HUES48 (cell line): ENCODE results near the gene SORD.
"Not testable (repeated sequence)": the region's sequence is repeated elsewhere in the genome, so short reads cannot be mapped to it uniquely, and the experiment has no call there.

ENCODE experiments used
- H3K27ac ChIP-seq: one replicate; pipeline ENCODE4 v1.7.0; 2013; ENCODE audit warnings: low read depth, low read length, inconsistent platforms
- H3K27me3 ChIP-seq: 2 replicates; pipeline ENCODE4 v1.6.1; 2013; ENCODE audit warnings: mild to moderate bottlenecking, low read length; ENCODE audit not compliant: control insufficient read depth, insufficient read depth
- H3K36me3 ChIP-seq: 2 replicates; pipeline ENCODE4 v1.6.1; 2013; ENCODE audit warnings: low read length; ENCODE audit not compliant: control insufficient read depth, insufficient read depth
- H3K4me1 ChIP-seq: 2 replicates; pipeline ENCODE4 v1.6.1; 2013; ENCODE audit warnings: mild to moderate bottlenecking, low read length; ENCODE audit not compliant: control insufficient read depth, insufficient read depth
- H3K4me3 ChIP-seq: 2 replicates; pipeline ENCODE4 v1.5.1; 2013; ENCODE audit warnings: mild to moderate bottlenecking, low read depth, low read length
- H3K9ac ChIP-seq: 2 replicates; pipeline ENCODE4 v1.6.1; 2013; ENCODE audit warnings: mild to moderate bottlenecking, low read depth, low read length, moderate library complexity
- H3K9me3 ChIP-seq: 2 replicates; pipeline ENCODE4 v1.6.1; 2013; ENCODE audit warnings: low read length; ENCODE audit not compliant: control insufficient read depth, insufficient read depth

The SORD gene

GRCh38 chr15:45102226-45102625 is 79.2 kb downstream of the SORD start:
- H3K9ac ChIP-seq = no peak overlapping the region
- H3K36me3 ChIP-seq = no peaks in the 10 kb centered on the region
- H3K27me3 ChIP-seq = peaks cover 29% of the 10 kb centered on the region
- no peak overlapping the region for H3K27ac ChIP-seq
- no peak overlapping the region for H3K4me3 ChIP-seq
- no peaks in the 10 kb centered on the region for H3K9me3 ChIP-seq
- peaks cover 21% of the 10 kb centered on the region for H3K4me1 ChIP-seq

- not testable (repeated sequence) for H3K9me3 ChIP-seq, H3K9ac ChIP-seq, H3K36me3 ChIP-seq, H3K4me3 ChIP-seq, H3K27ac ChIP-seq
- Histone ChIP-seq H3K4me1 (peaks cover 21% of the 10 kb centered on the region), H3K27me3 (peaks cover 40% of the 10 kb centered on the region)
Observed at GRCh38 chr15:45104170-45104569, 81.2 kb downstream of the SORD start.

GRCh38 chr15:45105586-45105985 is 82.6 kb downstream of the SORD start:
- Histone ChIP-seq H3K27me3 (peaks cover 54% of the 10 kb centered on the region), H3K4me3 (no peak overlapping the region), H3K4me1 (peaks cover 13% of the 10 kb centered on the region), H3K36me3 (no peaks in the 10 kb centered on the region), H3K27ac (no peak overlapping the region), H3K9ac (no peak overlapping the region), H3K9me3 (no peaks in the 10 kb centered on the region)

- no peak overlapping the region for H3K27ac ChIP-seq
- peaks cover 56% of the 10 kb centered on the region for H3K27me3 ChIP-seq
- no peaks in the 10 kb centered on the region for H3K36me3 ChIP-seq
- peaks cover 7% of the 10 kb centered on the region for H3K4me1 ChIP-seq
- no peaks in the 10 kb centered on the region for H3K9me3 ChIP-seq
- H3K9ac ChIP-seq = no peak overlapping the region
- H3K4me3 ChIP-seq = no peak overlapping the region
Observed at GRCh38 chr15:45106002-45106790, 83.2 kb downstream of the SORD start.

- Histone ChIP-seq H3K9ac (no peak overlapping the region), H3K36me3 (no peaks in the 10 kb centered on the region), H3K4me3 (no peak overlapping the region), H3K27me3 (peaks cover 70% of the 10 kb centered on the region), H3K9me3 (no peaks in the 10 kb centered on the region), H3K27ac (no peak overlapping the region), H3K4me1 (peaks cover 9% of the 10 kb centered on the region)
Observed at GRCh38 chr15:45107941-45108630, 85.1 kb downstream of the SORD start.

GRCh38 chr15:45110256-45110820 is 87.3 kb downstream of the SORD start:
- Histone ChIP-seq H3K4me1 (peaks cover 24% of the 10 kb centered on the region), H3K9ac (no peak overlapping the region), H3K9me3 (no peaks in the 10 kb centered on the region), H3K36me3 (no peaks in the 10 kb centered on the region), H3K4me3 (no peak overlapping the region), H3K27ac (no peak overlapping the region), H3K27me3 (peaks cover 88% of the 10 kb centered on the region)

GRCh38 chr15:45111390-45112142 is 88.6 kb downstream of the SORD start:
- peaks cover 25% of the 10 kb centered on the region for H3K4me1 ChIP-seq
- H3K9ac ChIP-seq = no peak overlapping the region
- peaks cover 88% of the 10 kb centered on the region for H3K27me3 ChIP-seq
- H3K4me3 ChIP-seq = no peak overlapping the region; the same call in 1 of the 2 replicates
- no peak overlapping the region for H3K27ac ChIP-seq
- no peaks in the 10 kb centered on the region for H3K36me3 ChIP-seq
- no peaks in the 10 kb centered on the region for H3K9me3 ChIP-seq

- H3K27me3 ChIP-seq = peaks cover 89% of the 10 kb centered on the region
- no peaks in the 10 kb centered on the region for H3K9me3 ChIP-seq
- peak overlapping the region; percentile 37; the same call in 1 of the 2 replicates for H3K4me3 ChIP-seq
- no peak overlapping the region for H3K9ac ChIP-seq
- H3K4me1 ChIP-seq = peaks cover 28% of the 10 kb centered on the region
- no peak overlapping the region for H3K27ac ChIP-seq
- H3K36me3 ChIP-seq = no peaks in the 10 kb centered on the region
Observed at GRCh38 chr15:45112143-45112590, 89.2 kb downstream of the SORD start.

- no peaks in the 10 kb centered on the region for H3K36me3 ChIP-seq
- H3K4me3 ChIP-seq = peak overlapping the region; percentile 37
- no peak overlapping the region for H3K9ac ChIP-seq
- H3K9me3 ChIP-seq = no peaks in the 10 kb centered on the region
- peaks cover 95% of the 10 kb centered on the region for H3K27me3 ChIP-seq
- no peak overlapping the region for H3K27ac ChIP-seq
- peaks cover 28% of the 10 kb centered on the region for H3K4me1 ChIP-seq
Observed at GRCh38 chr15:45112591-45113379, 89.8 kb downstream of the SORD start.

- Histone ChIP-seq H3K4me3 (peak overlapping the region; percentile 37), H3K27ac (no peak overlapping the region), H3K9ac (no peak overlapping the region), H3K27me3 (peaks cover 98% of the 10 kb centered on the region), H3K36me3 (no peaks in the 10 kb centered on the region), H3K9me3 (no peaks in the 10 kb centered on the region), H3K4me1 (peaks cover 28% of the 10 kb centered on the region)
Observed at GRCh38 chr15:45113380-45113990, 90.5 kb downstream of the SORD start.
